ENCODE data around the gene PDE6C.

Gene PDE6C

DNA sequence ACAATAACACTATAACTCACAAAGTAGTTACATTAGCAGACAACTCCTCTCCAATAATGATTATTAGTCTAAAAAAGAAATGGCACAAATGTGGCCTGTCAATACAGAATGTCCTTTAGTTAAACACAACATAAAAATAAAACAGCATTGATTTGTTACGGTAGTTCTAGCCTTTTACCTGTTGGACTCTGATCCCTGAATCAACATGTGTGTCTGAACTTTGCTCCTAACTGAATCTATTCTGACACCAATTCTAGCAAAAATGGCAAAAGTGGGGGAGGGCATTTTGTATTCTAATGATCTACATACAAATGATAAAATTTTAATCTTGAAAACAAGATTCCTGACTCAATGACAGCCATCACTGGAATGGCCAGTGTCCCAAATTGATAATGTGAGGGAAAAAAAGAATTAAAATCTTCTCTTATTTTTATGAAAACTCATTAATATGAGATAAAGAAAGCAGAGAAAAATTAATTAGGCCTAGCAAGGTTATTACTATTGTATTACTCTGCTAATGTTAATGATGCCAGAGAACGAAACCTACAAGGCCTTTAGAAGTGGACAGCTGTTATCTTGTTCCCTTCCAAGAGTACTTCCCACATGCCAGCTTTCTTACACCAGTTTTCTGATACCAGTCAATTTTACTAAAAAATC lies 59.8 kb downstream of the PDE6C start:
- TF ChIP-seq, protein P1, sequence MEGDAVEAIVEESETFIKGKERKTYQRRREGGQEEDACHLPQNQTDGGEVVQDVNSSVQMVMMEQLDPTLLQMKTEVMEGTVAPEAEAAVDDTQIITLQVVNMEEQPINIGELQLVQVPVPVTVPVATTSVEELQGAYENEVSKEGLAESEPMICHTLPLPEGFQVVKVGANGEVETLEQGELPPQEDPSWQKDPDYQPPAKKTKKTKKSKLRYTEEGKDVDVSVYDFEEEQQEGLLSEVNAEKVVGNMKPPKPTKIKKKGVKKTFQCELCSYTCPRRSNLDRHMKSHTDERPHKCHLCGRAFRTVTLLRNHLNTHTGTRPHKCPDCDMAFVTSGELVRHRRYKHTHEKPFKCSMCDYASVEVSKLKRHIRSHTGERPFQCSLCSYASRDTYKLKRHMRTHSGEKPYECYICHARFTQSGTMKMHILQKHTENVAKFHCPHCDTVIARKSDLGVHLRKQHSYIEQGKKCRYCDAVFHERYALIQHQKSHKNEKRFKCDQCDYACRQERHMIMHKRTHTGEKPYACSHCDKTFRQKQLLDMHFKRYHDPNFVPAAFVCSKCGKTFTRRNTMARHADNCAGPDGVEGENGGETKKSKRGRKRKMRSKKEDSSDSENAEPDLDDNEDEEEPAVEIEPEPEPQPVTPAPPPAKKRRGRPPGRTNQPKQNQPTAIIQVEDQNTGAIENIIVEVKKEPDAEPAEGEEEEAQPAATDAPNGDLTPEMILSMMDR (IDR thresholded peaks at IDR 0.05): no peak

DNA sequence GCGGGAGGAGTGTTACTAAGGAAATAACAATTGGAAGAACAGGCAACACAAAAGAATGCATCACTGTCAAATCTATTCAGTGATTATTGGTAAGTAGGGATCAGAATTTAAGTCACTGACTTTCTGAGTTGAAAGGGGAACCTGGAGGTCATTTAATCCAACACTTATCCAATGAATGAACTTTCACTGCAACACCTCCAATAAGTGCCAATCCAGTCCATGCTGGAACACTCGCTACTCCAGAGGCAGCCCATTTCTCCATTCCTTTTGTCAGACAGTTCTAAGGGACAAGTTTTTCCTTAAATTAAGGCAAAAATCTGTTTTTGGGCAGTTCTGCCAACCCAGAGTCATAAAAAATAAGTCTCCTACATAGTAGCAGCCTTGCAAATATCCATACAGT lies 60.6 kb downstream of the PDE6C start:
- TF ChIP-seq, protein P1 (IDR thresholded peaks at IDR 0.05): no peak

DNA sequence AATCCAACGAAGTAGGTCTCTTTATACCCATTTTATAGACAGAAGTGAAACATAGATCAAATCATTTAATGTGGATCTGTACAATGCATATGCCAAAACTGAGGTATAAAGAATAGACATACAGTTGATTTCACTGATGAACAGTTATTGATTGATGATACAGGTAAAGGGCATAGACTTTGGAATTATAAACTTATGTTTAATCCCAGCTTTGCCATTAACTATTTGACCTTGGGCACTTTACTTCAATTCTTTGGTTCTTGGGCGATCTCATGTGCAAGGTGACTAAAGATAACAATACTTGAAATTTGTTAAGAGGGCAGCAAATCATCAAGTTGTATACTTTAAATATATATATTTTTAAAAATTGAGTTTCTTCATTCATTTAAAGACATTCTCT lies 61.5 kb downstream of the PDE6C start:
- TF ChIP-seq, protein P1 (IDR thresholded peaks at IDR 0.05): no peak

DNA sequence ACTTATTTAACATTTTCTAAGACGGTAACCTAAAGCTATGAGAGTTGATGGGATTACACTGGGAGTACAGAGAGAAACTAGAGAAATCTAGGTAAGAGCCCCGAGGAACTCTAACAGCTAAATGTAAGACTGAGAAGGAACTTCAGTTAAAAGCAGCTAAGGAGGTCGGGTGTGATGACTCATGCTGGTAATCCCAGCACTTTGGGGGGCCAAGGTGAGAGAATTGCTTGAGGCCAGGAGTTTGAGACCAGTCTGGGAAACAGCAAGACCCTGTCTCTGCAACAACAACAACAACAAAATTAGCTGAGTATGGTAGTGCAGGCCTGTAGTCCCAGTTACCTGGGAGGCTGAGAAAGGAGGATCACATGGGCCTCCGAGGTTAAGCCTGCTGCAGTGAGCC lies 66.0 kb downstream of the PDE6C start:
- TF ChIP-seq, protein P1 (IDR thresholded peaks at IDR 0.05): no peak

DNA sequence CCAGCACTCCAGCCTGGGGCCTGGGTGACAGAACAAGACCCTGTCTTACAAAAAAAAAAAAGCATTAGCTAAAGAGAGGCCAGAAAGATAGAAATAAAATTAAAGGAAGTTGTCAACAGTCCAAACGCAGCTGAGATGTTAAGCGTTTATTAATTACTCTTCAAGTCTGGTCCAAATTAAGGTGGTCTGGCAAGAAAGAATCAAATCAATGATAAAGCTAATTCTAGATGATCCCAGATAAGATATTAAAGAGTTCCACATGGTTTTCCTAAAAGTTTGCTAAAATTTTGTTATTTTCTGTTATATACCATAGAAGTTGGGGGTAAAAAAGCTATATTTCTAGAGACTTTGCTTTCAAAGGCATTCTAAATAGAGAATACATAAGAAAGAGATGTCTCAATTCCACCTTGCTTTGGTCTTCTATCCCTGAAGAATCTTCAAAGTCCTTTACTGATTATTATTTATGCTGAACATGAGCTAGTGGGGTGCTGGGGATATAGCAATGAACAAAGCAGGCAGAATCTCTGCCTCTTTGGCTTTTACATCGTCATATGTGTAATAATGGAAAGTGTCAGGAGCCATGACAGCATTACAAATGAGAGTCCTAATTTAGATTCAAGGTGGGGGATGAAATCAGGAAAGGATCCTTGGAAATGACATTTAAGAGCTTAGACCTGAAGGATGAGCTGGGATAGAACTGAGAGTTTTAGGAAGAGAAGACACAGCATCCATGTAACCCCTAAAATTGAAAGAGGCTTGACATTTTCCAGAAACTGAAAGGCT lies 66.7 kb downstream of the PDE6C start:
- TF ChIP-seq, protein P1 (IDR thresholded peaks at IDR 0.05): no peak

DNA sequence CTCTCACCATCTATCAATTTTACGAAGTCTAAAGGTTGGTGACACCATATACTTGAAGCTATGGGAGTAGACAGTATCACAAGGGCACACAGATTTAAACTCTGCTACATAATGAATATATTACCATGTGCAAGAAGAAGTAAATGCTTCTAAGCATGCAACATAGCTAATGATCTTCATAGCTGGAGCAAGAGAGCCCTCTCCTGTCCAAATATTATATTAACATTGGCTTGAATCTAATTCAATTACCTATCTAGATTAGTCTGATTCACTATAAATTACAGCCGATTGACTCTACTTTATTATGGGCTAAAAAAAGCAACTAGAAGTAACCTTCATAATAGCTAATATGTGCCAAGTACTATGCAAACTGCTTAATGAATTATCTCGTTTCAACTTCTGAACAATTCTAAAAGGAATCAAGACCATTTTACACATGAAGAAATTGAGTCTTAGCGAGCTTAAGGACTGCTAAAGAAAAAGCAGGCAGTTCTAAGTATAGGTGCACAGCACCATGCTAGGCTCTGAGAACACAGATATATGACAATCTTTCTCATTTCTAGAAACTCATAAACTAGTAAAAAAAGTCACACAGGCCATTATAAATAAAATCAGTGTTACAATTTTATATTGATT lies 68.2 kb downstream of the PDE6C start:
- TF ChIP-seq, protein P1 (IDR thresholded peaks at IDR 0.05): peak; percentile 38; the same call in 1 of the 2 replicates

DNA sequence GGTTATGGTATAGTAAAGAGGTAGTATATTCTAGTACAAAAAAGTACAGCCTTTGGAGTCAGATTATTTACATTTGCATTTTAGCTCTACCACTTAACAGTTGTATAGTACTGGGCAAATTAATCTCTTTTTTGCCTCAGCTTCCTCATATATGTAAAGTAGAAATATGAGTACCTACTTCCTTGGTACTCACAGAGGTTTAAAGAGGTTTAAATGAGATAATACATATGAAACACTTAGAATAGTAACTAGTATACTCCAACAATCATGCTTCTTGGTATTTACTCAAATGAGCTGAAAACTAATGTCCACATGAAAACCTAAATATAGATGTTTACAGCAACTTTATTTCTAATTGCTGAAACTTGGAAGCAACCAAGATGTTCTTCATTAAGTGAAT lies 75.4 kb downstream of the PDE6C start:
- TF ChIP-seq, protein P1 (IDR thresholded peaks at IDR 0.05): no peak
